ENCODE measurements around the gene PCBP3.
A peak's percentile ranks its signal among the peaks of the same experiment; 100 is the strongest.
"Not testable (repeated sequence)": the region's sequence is repeated elsewhere in the genome, so short reads cannot be mapped to it uniquely, and the experiment has no call there.

PCBP3 gene

DNA sequence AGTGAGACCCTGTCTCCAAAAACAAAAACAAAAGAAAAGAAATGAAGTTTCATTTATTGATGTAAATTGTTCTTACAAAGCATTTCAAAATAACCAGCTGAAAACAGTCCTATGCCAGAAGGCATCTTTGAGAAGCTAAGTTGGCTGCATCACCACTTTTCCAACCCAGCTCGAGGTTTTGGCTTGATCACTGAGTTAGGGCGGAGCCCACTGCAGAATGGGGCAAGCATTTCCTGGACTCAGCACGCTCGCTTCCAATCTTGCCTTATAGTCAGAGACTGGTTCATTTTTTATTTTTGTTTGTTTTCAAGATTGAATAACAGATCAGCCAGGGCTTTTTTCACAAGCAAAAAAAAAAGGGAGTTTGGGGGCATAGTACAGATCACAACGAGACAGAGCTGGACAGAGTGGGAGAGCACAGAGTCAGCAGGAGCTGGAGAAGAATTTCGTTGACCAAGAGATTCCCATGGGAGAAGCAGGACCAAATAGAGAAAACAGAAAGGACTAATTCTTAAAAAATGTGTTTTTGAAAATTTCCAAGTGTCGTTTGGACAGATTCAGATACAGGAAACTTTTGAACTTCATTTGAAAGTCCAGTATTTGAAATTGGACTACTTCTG is 314.6 kb downstream of the PCBP3 start:
- no peak for DNase-seq

DNA sequence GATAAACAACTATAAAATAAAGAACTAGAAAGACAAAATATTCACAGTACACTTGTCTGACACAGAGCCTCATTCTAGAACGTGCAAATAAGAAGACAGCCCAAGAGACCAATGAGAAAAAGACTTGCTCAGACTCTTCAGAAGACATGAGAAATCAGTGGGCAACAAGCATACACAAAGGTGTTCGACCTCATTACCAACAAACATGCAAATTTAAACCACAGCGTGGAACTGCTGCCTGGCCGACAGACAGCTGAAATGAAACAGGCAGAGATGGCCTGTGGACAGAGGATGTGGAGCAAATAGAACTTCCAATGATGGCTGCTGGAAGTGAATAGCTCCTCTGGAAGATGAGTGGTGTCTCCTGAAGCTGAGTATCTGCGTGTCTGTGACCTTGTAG is 315.7 kb downstream of the PCBP3 start:
- no peak for DNase-seq

DNA sequence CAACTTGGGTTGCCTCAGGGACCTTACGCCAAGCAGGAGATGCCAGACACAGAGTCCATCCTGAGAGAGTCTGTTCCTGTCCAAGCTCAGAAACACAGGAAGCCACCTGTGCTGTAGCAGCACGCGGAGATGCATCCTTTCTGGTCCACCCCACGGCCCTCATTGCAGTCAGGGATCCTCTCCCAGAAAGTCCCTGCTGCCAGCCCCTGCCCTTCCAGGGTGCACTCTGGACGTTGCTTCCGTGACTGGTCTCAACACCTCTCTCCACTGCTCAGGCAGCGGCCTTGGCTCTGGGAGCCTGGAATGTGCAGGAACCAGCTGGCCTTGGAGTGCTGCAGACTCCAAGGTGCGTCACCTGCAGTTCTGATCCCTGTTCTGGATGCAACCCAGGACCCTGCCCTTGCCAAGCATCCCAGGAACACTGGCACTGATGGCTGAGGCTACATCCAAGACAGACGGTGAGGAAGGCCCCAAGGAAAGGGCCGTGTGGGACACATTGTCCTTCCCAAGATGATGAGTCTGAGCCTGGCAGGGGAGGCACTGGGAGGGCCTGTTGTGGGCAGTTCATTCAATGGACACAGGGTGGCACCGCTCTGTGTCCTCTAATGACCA is 316.4 kb downstream of the PCBP3 start:
- DNase-seq = no peak

DNA sequence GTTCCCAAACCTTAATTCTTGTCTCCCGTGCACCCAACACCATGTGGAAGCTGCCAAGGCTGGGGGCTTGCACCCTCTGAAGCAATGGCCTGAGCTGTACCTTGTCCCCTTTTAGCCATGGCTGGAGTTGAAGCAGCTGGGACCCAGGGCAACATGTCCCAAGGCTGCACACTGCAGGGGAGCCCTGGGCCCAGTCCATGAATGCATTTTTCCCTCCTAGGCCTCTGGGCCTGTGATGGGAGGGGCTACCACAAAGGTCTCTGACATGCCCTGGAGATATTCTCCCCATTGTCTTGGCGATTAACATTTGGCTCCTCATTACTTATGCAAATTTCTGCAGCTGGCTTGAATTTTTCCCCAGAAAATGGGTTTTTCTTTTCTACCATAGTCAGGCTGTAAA is 317.9 kb downstream of the PCBP3 start:
- DNase-seq = not testable (repeated sequence)

DNA sequence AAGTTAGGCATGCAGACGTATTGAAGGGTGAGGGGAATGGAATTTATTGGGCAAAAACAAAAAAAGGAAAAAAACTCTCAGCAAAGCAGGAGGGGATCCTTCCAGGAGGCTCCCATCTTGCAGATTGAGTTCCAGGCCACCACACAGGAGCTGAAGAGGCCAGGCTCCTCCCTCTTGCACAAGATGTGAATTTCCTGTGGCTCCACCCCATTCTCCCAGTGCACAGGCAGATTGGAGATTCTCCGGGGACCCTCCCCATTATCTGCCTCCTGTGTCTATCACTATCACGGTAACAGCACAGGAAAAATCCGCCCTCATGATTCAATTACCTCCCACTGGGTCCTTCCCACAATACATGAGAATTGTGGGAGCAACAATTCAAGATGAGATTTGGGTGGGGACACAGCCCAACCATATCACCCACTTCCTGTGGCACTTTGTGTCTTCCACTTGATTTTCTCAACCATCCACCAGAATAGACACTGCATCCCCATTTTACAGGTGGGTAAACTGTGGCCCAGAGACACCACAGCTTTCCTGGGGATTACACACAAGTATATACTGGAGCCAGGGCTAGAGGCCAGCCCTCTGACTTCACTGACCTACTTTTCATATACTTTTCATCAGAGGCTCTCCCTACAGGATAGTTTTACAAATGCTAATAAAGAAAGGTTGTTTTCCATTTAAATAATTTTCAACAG is 319.2 kb downstream of the PCBP3 start:
- DNase-seq = no peak

DNA sequence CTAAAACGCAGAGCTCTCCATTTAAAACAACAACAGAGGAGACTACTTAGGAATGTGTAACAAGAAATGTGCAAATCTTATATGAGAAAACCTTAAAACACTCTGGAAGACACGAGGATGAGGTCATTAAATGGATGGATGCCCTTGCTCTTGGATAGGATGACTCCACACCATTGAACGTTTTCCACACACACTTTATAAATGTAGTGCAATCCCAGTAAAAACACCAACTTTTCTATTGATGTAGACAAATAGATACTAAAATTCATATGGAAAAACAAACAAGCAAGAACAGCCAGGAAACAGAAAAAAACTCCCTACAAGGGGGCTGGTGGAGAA is 319.7 kb downstream of the PCBP3 start:
- no peak for DNase-seq

DNA sequence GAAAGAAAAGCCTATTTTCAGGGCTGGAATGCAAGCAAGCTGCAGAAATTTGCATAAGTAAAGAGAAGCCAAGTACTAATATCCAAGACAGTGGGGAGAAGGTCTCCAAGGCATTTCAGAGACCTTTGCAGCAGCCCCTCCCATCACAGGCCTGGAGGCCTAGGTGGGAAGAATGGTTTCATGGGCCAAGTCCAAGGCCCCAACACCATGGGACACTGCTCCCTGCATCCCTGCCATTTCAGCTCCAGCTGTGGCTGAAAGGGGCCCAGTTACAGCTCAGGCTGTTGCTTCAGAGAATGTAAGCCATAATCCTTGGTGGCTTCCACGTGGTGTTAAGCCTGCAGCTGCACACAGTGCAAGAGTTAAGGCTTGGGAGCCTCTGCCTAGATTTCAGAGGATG is 321.1 kb downstream of the PCBP3 start:
- no peak for DNase-seq

DNA sequence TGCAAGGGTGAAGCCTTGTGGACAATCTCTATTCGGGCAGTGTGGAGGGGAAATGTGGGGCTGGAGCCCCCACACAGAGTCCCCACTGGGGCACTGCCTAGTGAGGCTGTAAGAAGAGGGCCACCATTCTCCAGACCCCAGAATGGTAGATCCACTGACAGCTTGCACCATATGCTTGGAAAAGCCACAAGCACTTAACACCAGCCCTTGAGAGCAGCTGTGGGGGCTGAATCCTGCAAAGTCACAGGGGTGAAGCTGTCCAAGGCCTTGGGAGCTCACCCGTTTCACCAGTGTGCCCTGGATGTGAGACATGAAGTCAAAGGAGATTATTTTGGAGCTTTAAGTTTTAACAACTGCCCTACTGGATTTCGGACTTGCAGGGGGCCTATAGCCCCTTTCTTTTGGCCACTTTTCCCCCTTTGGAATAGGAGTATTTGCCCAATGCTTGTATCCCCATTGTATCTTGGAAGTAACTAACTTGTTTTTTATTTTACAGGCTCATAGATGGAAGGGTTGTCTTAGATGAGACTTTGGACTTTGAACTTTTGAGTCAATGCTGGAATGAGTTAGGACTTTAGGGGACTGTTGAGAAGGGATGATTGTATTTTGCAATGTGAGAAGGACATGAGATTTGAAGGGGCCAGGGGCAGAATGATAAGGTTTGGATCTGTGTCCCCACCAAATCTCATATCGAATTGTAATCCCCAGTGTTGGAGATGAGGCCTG is 321.7 kb downstream of the PCBP3 start:
- no peak for DNase-seq

DNA sequence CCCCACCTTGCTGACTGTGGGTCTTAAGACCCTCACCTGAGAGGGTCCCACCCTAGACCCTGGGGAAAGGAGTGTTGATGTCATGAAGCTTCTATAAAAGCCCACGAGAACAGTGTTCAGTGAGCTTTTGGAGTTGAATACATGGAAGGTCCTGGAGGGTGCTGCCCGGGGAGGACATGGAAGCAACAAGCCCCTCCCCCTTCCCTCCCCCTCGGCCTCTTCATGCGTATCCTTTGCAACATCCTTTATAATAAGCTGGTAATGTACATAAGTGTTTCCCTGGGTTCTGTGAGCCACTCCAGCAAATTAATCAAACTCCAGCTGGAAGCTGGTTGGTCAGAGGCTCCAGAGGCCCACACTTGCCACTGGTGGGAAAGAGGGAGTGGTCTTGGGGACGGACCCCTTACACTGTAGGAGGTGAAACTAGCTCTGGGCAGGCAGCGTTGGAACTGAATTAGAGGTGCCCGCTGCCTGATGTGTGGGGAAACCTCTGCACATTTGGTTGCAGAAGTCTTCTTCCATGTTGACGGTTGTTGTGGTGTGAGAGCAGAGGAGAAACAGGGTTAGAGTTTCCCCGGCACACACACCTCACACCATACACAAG is 323.4 kb downstream of the PCBP3 start:
- no peak for DNase-seq

DNA sequence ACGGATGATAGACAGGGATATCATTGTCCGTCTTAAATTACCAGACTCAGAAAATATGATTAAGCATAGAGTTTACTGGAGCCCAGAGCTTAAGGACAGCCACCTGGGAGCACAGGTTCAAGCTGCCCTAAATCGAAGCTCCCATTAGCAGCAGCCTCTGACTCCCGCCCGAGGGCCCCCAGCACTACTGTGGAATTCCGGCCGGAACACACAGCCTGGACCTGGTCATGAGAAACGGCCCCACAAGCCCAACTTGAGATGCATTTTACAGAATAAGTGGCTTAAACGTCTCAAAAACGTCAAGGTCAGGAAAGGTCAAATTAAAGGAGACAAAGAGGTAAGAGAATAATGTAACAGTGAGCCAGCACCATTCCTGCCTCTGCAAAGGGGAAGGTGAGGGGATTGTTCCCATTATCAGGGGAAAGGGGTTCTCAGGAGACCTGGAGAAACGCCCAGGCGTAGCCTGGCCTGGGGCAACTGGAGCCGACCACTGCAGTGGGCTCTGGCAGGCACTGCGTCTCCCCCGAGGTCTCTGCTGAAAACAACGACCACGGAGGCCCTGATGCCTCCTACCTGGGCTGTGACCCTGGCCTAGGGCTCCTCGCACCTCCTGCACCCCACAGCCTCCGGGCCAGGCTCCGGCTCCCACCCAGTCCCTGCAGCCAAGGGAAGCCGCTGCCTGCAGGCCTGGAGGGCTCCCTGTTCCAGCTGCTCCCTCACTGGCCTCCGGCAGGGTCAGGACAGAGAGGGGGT is 326.6 kb downstream of the PCBP3 start:
- DNase-seq = no peak

DNA sequence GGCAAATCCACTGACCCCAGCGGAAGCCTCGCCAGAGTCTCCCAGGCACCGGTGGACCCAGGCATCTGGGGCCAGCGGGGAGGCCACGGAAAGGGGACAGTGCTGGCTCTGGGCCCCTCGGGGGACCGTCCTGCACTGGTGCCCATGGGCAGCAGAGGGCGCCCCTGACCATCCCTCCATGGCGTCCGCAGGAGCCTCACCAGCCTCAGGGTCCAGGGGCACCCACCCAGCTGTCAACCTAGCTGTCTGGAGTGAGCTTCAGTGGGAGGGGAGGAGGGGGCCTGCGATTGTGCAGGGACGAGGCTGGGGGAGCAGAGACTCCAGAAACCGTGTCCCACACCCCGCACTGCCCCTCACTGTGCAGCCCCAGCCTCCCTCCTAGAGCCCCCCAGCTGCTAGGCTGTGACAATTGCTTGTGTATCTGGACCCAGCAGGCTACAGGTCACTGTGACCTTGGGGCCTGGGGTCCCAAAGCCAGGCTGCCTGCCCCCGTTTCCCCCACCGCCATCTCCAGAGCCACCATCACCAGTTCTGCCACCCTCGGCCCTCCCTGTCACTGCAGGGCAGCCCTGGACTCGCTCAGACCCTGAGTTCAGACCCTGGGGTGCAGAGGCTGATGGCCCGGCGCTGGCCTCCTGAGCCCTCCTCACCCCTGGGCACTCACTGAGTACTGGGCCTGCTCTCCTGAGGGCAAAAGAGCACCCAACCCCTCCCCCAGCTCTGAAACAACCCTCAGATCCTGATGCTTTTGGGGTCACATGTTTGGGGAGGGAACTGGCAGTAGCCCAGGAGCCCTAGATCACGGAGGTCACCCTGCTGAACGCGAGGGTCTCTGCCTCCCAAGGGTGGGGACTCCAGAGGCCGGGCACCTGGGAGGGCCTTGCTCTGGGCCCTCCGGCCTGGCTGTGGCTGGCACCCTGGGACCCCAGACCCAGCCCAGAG is 327.4 kb downstream of the PCBP3 start:
- no peak for DNase-seq

DNA sequence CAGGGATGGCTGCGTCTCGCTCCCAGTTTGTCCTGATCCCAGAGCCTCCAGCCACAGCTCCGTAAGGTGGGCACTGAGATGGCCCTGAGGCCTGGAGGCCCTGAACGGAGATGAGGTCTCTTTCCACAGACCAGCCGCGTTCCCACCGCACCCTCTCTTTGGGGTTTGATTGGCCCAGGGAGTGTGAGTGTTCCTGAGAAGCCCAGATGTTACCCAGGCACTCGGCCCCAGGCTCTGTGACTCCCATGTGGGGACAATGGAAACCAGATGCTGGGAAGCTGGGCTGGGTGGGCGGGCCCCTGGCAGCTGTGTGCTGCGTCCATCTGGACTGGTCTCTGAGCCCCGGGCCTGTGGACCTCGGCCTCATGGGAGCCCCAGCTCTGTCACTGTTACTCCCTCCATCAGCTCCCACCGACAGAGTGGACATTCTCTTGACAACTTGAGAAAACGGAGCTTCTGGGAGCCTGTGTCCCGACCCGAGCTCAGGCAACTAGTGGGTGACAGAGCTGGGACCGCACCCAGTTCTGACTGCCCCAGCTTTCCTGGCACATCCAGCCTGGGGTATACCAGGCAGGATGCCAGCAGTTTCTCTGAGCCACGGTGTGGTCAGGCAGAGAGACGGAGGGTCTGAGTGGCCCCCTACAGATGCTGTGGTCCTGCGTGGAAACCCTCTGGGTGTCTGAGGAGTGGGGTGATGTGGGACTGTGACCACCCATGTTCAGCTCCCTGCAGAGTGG is 328.3 kb downstream of the PCBP3 start:
- peak; percentile 79 for DNase-seq

DNA sequence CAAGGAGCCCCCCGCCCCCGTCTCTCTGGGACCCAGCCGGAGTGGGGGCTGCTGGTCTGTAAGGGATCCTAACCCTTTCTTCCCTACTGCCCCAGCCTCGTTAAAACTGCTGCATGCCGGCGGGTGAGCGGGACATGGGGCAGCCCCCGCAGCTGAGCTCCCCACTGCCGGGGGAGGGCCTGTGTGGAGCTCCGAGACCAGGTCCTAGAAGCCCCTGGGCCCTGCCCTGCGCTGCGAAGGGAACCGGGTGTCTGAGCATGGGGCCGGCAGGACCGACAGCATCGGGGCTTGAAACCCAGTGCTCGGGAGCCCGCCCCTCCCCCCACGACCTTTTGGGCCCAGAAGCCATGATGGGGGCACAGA is 328.8 kb downstream of the PCBP3 start:
- DNase-seq = no peak

DNA sequence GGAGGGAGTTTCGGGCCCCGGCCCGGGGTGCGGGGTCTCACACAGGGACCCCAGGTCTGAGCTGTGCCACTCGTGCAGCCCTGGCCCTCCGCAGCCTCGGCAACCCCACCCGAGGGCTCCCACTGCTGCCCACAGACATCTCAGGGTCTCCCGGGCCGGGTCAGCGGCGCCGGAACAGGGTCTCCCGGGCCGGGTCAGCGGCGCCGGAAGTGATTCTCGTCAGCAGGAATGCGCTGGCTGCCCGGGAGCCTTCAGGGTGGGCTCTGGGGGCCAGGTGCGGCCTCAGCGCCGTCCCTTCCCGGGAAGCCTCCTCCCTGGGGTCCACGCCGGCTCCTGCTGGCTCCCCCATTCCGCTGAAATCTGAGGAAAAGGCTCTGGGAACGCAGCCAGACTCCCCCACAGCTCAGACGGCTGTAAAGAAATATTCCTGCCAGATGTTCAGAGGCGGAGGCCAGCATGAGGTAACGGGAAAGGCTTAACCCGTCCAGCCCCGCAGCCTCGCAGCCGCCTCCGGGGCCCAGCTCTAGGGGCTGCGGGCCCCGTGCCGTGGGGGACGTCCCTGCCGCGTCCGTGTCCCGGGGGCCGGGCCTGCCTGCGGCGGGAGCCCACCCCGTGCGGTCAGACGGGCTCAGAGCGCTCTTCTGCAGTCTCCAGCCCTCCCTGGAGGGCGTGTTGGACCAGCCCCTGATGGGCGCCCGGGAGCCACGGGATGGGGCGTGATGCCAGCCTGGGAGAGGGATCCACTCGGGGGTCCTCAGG is 329.4 kb downstream of the PCBP3 start:
- peak; percentile 88 for DNase-seq

DNA sequence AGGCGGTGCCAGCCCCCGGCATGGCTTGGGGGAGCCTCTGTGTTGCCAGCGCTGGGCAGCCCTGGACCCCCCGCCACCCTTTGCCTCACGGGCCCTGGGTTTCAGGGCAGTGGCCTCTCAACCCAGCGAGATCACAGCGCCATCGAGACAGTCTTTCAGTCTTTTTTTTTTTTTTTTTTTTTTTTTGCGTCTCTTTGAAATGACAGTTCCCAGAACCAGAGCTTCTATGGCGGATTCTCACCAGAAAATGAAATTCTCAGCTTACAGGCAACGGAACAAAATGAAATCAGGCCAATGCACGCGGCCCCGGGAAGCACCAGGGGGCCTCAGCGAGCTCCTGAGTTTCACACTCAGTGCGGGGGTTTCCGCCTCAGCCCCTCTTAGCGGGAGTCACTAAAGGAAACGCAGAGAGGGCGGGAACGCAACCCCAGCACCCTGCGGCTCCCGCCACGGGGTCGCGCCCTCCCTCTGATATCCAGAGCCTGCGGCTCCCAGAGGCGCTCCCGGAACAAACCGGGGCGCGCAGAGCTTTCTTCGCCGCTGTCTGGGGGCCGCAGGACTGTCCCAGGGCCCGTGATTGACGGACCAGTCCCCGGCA is 330.0 kb downstream of the PCBP3 start:
- peak; percentile 82 for DNase-seq

DNA sequence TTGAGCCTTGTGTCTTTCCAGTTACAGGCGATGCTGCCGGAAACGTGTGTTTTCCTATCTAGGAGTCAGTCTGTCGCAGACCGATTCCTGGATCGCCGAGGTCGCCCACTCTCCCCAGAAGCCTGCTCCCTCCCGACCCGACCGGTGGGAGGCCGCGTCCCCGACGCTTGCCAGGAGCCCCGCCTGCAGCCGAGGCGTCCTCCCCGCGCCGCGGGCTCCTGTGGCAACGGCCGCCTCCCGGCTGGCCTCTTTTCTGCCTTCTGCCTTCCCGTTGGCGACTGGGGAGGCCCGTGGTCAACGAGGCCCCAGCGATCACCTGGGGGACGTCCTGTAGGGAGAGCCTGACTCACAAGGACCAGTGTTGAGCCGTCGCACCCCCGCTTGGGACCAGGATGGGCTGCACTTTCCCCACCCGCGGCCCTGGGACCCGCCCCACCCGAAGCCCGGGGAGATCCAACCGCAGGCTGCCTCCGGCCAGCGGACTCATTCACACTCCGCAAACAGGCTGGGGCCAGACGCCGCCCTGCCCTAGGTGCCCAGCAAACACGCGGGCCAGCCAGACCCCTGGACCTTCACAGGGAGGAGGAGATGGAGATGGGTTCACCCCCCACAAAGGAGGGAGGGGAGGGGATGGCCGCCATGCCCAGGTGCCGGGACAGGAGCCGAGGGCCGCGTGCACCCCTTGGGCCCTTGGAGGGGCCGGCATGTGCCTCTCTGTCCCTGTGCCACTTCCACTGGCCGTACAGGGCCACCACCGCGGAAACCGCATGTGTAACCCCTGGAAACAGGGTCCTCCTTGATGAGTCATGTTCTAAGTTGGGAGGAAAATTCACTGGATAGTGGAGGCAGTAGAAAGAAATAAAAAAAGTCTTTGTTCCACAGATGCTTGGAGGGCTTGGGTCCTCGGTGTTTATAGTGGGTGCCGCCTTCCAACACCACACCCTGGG is 330.8 kb downstream of the PCBP3 start:
- DNase-seq = peak; percentile 57

DNA sequence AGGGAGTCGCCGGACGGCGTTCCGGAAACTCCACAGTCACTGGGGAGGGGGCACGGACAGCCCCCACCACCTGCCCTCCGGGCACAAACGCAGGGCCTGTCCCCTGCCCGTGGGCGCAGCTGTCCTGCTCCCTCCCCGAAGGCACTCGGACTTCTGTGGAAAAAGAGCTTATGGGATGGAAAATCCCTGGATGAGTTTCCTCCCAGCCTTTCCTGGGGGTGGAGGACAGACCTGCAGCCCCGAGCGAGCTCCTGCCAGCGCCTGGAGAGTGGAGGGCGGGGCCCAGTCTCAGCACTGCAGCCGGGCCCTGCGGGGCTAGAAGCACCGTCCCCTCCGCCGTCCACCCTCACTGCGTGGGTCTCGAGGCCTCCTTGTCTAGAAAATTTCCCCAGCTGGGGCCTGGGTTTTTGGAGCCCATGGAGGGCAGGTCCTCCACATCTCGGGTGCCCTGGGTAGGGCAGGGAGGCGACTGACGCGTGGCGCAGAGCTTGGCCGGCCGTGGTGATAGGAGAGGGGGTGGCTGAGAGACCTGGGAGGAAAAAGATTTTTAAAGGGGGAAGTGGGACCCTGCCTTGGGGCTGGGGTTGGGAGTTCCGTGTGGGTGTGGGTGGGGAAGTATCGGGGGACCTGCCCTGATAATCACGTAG is 331.6 kb downstream of the PCBP3 start:
- no peak for DNase-seq
